Erythroblast (primary cell): Measurements from ENCODE around the gene FN3KRP.
"Not testable (repeated sequence)": the region's sequence is repeated elsewhere in the genome, so short reads cannot be mapped to it uniquely, and the experiment has no call there.

Source experiments
- DNase-seq, 2 experiments: peaks; one replicate each; lab custom pipeline; 2025; lab: John Stamatoyannopoulos, UW
- GATA1 ChIP-seq: IDR thresholded peaks from 2 replicates; pipeline ENCODE4 v1.6.1; 2011; ENCODE audit warnings: low read depth, mild to moderate bottlenecking, control low read depth, low read length, moderate library complexity
- POLR2A ChIP-seq: IDR thresholded peaks from 2 replicates; pipeline ENCODE4 v1.6.1; 2011; ENCODE audit warnings: mild to moderate bottlenecking, low read length

Gene FN3KRP

GRCh38 chr17:82734987-82735866 is 18.7 kb downstream of the FN3KRP start, which contains the start of gene FN3K:
FN3K (plus strand) TSS chr17:82735615; CDS start chr17:82735637, 22 bp downstream.
- peak; percentile 80 to 82 for DNase-seq

GRCh38 chr17:82736511-82737185 is 20.1 kb downstream of the FN3KRP start:
- DNase-seq: no peak
- TF ChIP-seq GATA1: no peak
- no peak for TF ChIP-seq POLR2A

More at GRCh38 chr17:82734987-82735866, 18.7 kb downstream of the FN3KRP start, which contains the start of gene FN3K:
- TF ChIP-seq POLR2A (peak; percentile 43), GATA1 (no peak)

- peak; percentile 81 to 90 for DNase-seq
- TF ChIP-seq POLR2A: peak; percentile 36
- no peak for TF ChIP-seq GATA1
These were observed 21.7 kb downstream of the FN3KRP start for GRCh38 chr17:82737967-82738877.

DNA sequence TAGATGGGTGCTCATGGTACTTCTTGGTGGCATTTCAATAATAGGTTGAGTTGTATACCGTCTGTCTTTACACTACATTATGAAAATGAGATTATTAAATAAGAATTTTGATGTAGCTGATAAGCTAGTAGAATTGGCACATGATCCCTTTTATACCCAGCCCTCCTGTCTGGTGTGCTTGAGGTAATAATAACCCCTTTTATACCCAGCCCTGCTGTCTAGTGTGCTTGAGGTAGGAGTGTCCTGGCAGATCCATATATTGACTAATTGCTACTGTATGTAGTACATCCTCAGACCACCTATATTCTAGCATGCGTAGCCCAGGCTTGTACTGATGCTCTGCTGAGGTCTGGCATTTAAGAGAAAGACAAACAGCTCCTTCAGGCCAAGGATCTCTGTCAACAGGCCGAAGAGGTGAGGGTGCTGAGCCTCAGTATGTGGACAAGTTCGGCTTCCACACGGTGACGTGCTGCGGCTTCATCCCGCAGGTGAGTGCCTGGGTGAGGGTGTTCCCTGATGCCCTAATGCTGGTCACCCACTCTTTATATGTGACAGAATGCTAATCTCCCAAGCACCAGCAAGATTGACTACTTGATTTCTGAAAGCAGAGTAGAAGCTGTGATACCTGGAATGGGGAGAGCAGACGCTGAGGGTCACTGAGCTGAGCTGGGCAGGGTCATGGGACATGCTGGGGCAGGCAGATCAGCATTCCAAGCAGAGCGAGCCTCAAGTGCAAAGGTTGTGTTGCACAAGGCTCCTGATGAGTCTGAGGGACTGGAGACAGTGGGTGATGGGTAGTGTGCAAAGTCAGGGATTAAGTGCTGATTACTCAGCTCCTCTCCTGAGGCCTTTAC is 24.6 kb downstream of the FN3KRP start:
- DNase-seq: peak; percentile 77 to 84
- no peak for TF ChIP-seq GATA1
- TF ChIP-seq POLR2A: no peak

- TF ChIP-seq POLR2A: no peak
- TF ChIP-seq GATA1: no peak
- no peak for DNase-seq
These were observed 27.1 kb downstream of the FN3KRP start for GRCh38 chr17:82743344-82744219.

DNA sequence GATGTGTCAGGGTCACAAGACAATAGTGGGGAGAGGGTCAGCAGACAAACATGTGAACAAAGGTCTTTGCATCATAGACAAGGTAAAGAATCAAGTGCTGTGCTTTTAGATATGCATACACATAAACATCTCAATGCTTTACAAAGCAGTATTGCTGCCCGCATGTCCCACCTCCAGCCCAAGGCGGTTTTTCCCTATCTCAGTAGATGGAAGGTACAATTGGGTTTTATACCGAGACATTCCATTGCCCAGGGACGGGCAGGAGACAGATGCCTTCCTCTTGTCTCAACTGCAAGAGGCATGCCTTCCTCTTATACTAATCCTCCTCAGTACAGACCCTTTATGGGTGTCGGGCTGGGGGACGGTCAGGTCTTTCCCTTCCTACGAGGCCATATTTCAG is 28.2 kb downstream of the FN3KRP start:
- not testable (repeated sequence) for DNase-seq

DNA sequence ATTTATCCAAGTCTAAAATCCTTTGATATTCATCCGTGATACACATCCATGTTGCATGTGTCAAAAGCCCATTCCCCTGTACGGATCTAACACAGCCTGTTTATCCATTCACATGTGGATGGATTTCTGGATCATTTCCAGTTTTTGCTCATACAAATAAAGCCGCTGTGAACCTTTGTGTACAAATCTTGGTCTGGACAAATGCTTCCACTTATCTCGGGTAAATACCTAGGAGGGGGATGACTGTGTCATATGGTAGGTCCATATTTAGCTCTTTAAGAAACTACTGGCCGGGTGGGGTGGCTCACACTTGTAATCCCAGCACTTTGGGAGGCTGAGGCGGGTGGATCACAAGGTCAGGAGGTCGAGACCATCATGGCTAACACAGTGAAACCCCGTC is 29.0 kb downstream of the FN3KRP start:
- no peak for DNase-seq
- peak; percentile 1 for TF ChIP-seq POLR2A
- no peak for TF ChIP-seq GATA1

- no peak for DNase-seq
- TF ChIP-seq GATA1 (no peak), POLR2A (no peak)
These were observed 32.2 kb downstream of the FN3KRP start for GRCh38 chr17:82748756-82749155.

DNA sequence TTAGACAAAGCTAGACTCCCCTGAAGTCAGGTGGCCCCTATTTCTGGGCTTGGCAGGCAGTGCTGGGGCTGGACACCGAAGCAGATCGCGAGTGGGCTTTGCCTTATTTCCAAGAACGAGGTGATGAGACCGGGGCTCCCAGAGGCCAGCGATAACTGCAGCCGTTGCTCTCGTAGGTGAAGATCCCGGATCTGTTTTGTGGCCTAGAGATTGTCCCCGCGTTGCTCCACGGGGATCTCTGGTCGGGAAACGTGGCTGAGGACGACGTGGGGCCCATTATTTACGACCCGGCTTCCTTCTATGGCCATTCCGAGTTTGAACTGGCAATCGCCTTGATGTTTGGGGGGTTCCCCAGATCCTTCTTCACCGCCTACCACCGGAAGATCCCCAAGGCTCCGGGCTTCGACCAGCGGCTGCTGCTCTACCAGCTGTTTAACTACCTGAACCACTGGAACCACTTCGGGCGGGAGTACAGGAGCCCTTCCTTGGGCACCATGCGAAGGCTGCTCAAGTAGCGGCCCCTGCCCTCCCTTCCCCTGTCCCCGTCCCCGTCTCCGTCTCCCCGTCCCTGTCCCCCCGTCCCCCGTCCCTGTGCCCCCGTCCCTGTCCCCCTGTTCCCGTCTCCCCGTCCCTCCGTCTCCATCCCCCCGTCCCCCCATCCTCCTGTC is 33.9 kb downstream of the FN3KRP start:
- TF ChIP-seq GATA1 (no peak), POLR2A (no peak)
- peak; percentile 37 to 57 for DNase-seq

- DNase-seq: no peak
- TF ChIP-seq POLR2A (peak; percentile 9), GATA1 (no peak)
These were observed 34.7 kb downstream of the FN3KRP start for GRCh38 chr17:82751171-82751570.
